T-cell (primary cell): ENCODE measurements around the gene FAT1. TPM values are rescaled to one million over a fixed set of nuclear protein-coding genes. Genes with fewer than 3 reads are reported as not detected.

ENCODE experiments used
- ATAC-seq, 4 experiments: fragments of 200-7000 bp in 3 of 4; fragments of 150-1000 bp in 1 of 4; cut with Tn5 transposase; replicated peaks in 1 of 4; 1 replicate in 3 of 4; 2 replicates in 1 of 4; pipeline ENCODE4 v1.10.0; 2021; ENCODE audit warnings: moderate library complexity in 3 of 4, mild to moderate bottlenecking in 2 of 4, moderate number of reproducible peaks in 1 of 4
- CTCF ChIA-PET, 2 donors: fragments of 300-600 bp; sonication (Branson Sonifier 250); formaldehyde crosslinking; loops; one replicate each; lab custom pipeline; 2022; ENCODE audit warnings: antibody characterized with exemption in 2 of 2; lab: Charles Lee
- POLR2A ChIA-PET, 2 donors: fragments of 300-600 bp; sonication (Branson Sonifier 250); formaldehyde crosslinking; loops; one replicate each; lab custom pipeline; 2022; ENCODE audit warnings: antibody characterized with exemption in 2 of 2; lab: Charles Lee
- DNase-seq, 35 experiments: peaks; one replicate each; pipeline versions ENCODE4 v3.0.0 to v3.0.0-alpha.2; 2013 to 2023
- H3K27ac ChIP-seq: one replicate; pipeline ENCODE4 v1.5.1; 2013; ENCODE audit warnings: low read length
- H3K27me3 ChIP-seq, 2 experiments: replicated peaks in 1 of 2; 1 replicate in 1 of 2; 2 replicates in 1 of 2; pipeline versions ENCODE4 v1.6.1 to v1.7.0; 2013; ENCODE audit warnings: low read length in 1 of 2, mixed read lengths in 1 of 2; ENCODE audit not compliant: control insufficient read depth in 2 of 2, insufficient read depth in 2 of 2; ENCODE audit errors: extremely low read depth in 1 of 2
- H3K36me3 ChIP-seq, 2 donors: 1 replicate in 1 of 2; 2 replicates in 1 of 2; pipeline versions ENCODE4 v1.6.1 to v1.7.0; 2013; ENCODE audit warnings: low read length in 1 of 2; ENCODE audit not compliant: control insufficient read depth in 2 of 2, insufficient read depth in 1 of 2; ENCODE audit errors: extremely low read depth in 1 of 2
- H3K4me1 ChIP-seq, 2 experiments: 1 replicate in 1 of 2; 2 replicates in 1 of 2; pipeline versions ENCODE4 v1.6.1 to v1.7.0; 2013; ENCODE audit warnings: low read length in 2 of 2, mixed read lengths in 1 of 2; ENCODE audit not compliant: insufficient read depth in 2 of 2, control insufficient read depth in 1 of 2; ENCODE audit errors: extremely low read depth in 1 of 2
- H3K4me3 ChIP-seq, 2 donors: 1 replicate in 1 of 2; 2 replicates in 1 of 2; pipeline versions ENCODE4 v1.5.1 to v1.7.0; 2013; ENCODE audit warnings: mild to moderate bottlenecking in 2 of 2, low read length in 1 of 2, moderate library complexity in 1 of 2; ENCODE audit not compliant: control insufficient read depth in 1 of 2; ENCODE audit errors: extremely low read depth in 1 of 2
- H3K9me3 ChIP-seq: 2 replicates; pipeline ENCODE4 v1.7.0; 2013
- H3K27ac Mint-ChIP-seq, 2 donors: one replicate each; pipeline ENCODE4 v1.8.0; 2020 to 2021; ENCODE audit warnings: mild to moderate bottlenecking in 2 of 2, mixed read lengths in 2 of 2
- H3K27me3 Mint-ChIP-seq, 2 donors: one replicate each; pipeline ENCODE4 v1.8.0; 2021 to 2022; ENCODE audit warnings: mixed read lengths in 2 of 2
- H3K36me3 Mint-ChIP-seq: one replicate; pipeline ENCODE4 v1.8.0; 2021; ENCODE audit warnings: mixed read lengths
- H3K4me1 Mint-ChIP-seq, 3 donors: one replicate each; pipeline ENCODE4 v1.8.0; 2020 to 2022; ENCODE audit warnings: mixed read lengths in 3 of 3, mild to moderate bottlenecking in 1 of 3
- H3K4me3 Mint-ChIP-seq, 3 donors: one replicate each; pipeline ENCODE4 v1.8.0; 2020 to 2022; ENCODE audit warnings: mild to moderate bottlenecking in 3 of 3, mixed read lengths in 3 of 3, moderate library complexity in 3 of 3
- H3K9me3 Mint-ChIP-seq, 3 donors: one replicate each; pipeline ENCODE4 v1.8.0; 2020 to 2022; ENCODE audit warnings: mixed read lengths in 3 of 3
- WGBS: methylation state at CpG from one replicate; pipeline ENCODE4 v1.1.5; 2013; ENCODE audit warnings: missing lambda C conversion rate; ENCODE audit not compliant: insufficient coverage; 5-methylcytosine and 5-hydroxymethylcytosine counted together
- total RNA-seq, 35 experiments: library from RNA in 6 of 35; stranded (reverse) in 6 of 35; fragments of 120-200 nt in 1 of 35; gene quantifications; one replicate each; pipeline versions ENCODE4 v1.2.1 to v1.2.4 and lab custom pipeline; 2013 to 2026

The FAT1 gene
- total RNA-seq, 5 donors from 2014 or later (not counting 1 experiment from before 2014, with no cell fraction given) = 1.0 to 1.5 (median 1.5) TPM; not detected in 2

- ChIA-PET POLR2A (no interaction called here), CTCF (interaction anchor here in 1 of 2 donors (0.5 kb wide), 1 partner anchor 1593 kb away, joined by 3 read pairs; no protein-coding TSS in a partner anchor)
- Mint-ChIP-seq H3K27me3 (peaks cover 29 to 36% of the 10 kb centered on the region in 2 donors), H3K9me3 (peaks cover 0 to 6% (median 0%) of the 10 kb centered on the region in 3 donors), H3K4me3 (no peak overlapping the region), H3K27ac (no peak overlapping the region), H3K4me1 (peaks cover 0 to 14% (median 14%) of the 10 kb centered on the region in 3 donors), H3K36me3 (no peaks in the 10 kb centered on the region)
- H3K9me3 ChIP-seq = no peaks in the 10 kb centered on the region
- ATAC-seq (no peak), DNase-seq (no peak)
- no peak overlapping the region for H3K27ac ChIP-seq
- H3K27me3 ChIP-seq = peaks cover 14 to 28% of the 10 kb centered on the region in 2 experiments
- no peaks in the 10 kb centered on the region for H3K36me3 ChIP-seq
- H3K4me1 ChIP-seq = peaks cover 0 to 3% of the 10 kb centered on the region in 2 experiments
- no CpG with 5 or more reads among the region's 1 CpG for WGBS
- H3K4me3 ChIP-seq = no peak overlapping the region
Measured at GRCh38 chr4:186729856-186730255, 6.2 kb upstream of the FAT1 start.

- Histone ChIP-seq H3K27me3 (peaks cover 14 to 38% of the 10 kb centered on the region in 2 experiments), H3K4me1 (peaks cover 0 to 3% of the 10 kb centered on the region in 2 experiments), H3K27ac (no peak overlapping the region), H3K36me3 (no peaks in the 10 kb centered on the region), H3K4me3 (no peak overlapping the region), H3K9me3 (no peaks in the 10 kb centered on the region)
- DNase-seq (no peak), ATAC-seq (no peak)
- ChIA-PET CTCF (no interaction called here), POLR2A (no interaction called here)
- H3K36me3 Mint-ChIP-seq = no peaks in the 10 kb centered on the region
- peaks cover 32 to 40% of the 10 kb centered on the region in 2 donors for H3K27me3 Mint-ChIP-seq
- H3K9me3 Mint-ChIP-seq = peaks cover 0 to 6% (median 0%) of the 10 kb centered on the region in 3 donors
- H3K4me1 Mint-ChIP-seq = peaks cover 0 to 16% (median 16%) of the 10 kb centered on the region in 3 donors
- 33% methylated on average over 3 of the region's 4 CpGs for WGBS
- no peak overlapping the region for H3K4me3 Mint-ChIP-seq
- no peak overlapping the region for H3K27ac Mint-ChIP-seq
Measured at GRCh38 chr4:186728631-186729271, 5.1 kb upstream of the FAT1 start.

- no peak overlapping the region for H3K27ac Mint-ChIP-seq
- ATAC-seq (no peak), DNase-seq (no peak)
- H3K4me1 Mint-ChIP-seq = peaks cover 0 to 16% (median 16%) of the 10 kb centered on the region in 3 donors
- Histone ChIP-seq H3K4me1 (peaks cover 0 to 6% of the 10 kb centered on the region in 2 experiments), H3K27me3 (peaks cover 14 to 43% of the 10 kb centered on the region in 2 experiments), H3K27ac (no peak overlapping the region), H3K9me3 (no peaks in the 10 kb centered on the region), H3K4me3 (no peak overlapping the region), H3K36me3 (no peaks in the 10 kb centered on the region)
- ChIA-PET POLR2A (no interaction called here), CTCF (no interaction called here)
- H3K9me3 Mint-ChIP-seq = peaks cover 0 to 6% (median 0%) of the 10 kb centered on the region in 3 donors
- 94% methylated on average over 2 of the region's 6 CpGs for WGBS
- peaks cover 32 to 40% of the 10 kb centered on the region in 2 donors for H3K27me3 Mint-ChIP-seq
- no peak overlapping the region for H3K4me3 Mint-ChIP-seq
- H3K36me3 Mint-ChIP-seq = no peaks in the 10 kb centered on the region
Measured at GRCh38 chr4:186727977-186728519, 4.4 kb upstream of the FAT1 start.

- H3K4me1 ChIP-seq = peaks cover 0 to 6% of the 10 kb centered on the region in 2 experiments
- Mint-ChIP-seq H3K4me3 (peak overlapping the region in 2 of 3 donors; percentile 31 to 55), H3K27ac (no peak overlapping the region), H3K4me1 (peaks cover 0 to 22% (median 21%) of the 10 kb centered on the region in 3 donors), H3K36me3 (no peaks in the 10 kb centered on the region), H3K9me3 (peaks cover 0 to under 1% (median 0%) of the 10 kb centered on the region in 3 donors), H3K27me3 (peaks cover 38 to 47% of the 10 kb centered on the region in 2 donors)
- H3K9me3 ChIP-seq = no peaks in the 10 kb centered on the region
- 0% methylated on average over 1 of the region's 15 CpGs for WGBS
- DNase-seq (no peak), ATAC-seq (no peak)
- peaks cover 16 to 45% of the 10 kb centered on the region in 2 experiments for H3K27me3 ChIP-seq
- POLR2A ChIA-PET = no interaction called here
- H3K27ac ChIP-seq = no peak overlapping the region
- no peaks in the 10 kb centered on the region for H3K36me3 ChIP-seq
- H3K4me3 ChIP-seq = peak overlapping the region in 1 of 2 donors; percentile 44
- CTCF ChIA-PET = no interaction called here
Measured at GRCh38 chr4:186727169-186727976, 3.7 kb upstream of the FAT1 start.

- Mint-ChIP-seq H3K4me3 (peak overlapping the region in 2 of 3 donors; percentile 31 to 55), H3K36me3 (no peaks in the 10 kb centered on the region), H3K9me3 (no peaks in the 10 kb centered on the region), H3K4me1 (peaks cover 0 to 23% (median 21%) of the 10 kb centered on the region in 3 donors), H3K27me3 (peaks cover 38 to 54% of the 10 kb centered on the region in 2 donors), H3K27ac (no peak overlapping the region)
- H3K4me1 ChIP-seq = peaks cover 0 to 6% of the 10 kb centered on the region in 2 experiments
- no peaks in the 10 kb centered on the region for H3K9me3 ChIP-seq
- peaks cover 18 to 49% of the 10 kb centered on the region in 2 experiments for H3K27me3 ChIP-seq
- ChIA-PET CTCF (no interaction called here), POLR2A (no interaction called here)
- H3K4me3 ChIP-seq = peak overlapping the region in 1 of 2 donors; percentile 66
- no peak for DNase-seq
- WGBS = 4% methylated on average over 60 of the region's 82 CpGs
- ATAC-seq = no peak
- no peak overlapping the region for H3K27ac ChIP-seq
- no peaks in the 10 kb centered on the region for H3K36me3 ChIP-seq
Measured at GRCh38 chr4:186726426-186727168, 2.9 kb upstream of the FAT1 start.
